ENCODE results near the gene OR5B21. TPM values are rescaled to one million over a fixed set of nuclear protein-coding genes. Genes with fewer than 3 reads are reported as not detected.

OR5B21 gene
- not detected in 2 replicates for total RNA-seq

DNA sequence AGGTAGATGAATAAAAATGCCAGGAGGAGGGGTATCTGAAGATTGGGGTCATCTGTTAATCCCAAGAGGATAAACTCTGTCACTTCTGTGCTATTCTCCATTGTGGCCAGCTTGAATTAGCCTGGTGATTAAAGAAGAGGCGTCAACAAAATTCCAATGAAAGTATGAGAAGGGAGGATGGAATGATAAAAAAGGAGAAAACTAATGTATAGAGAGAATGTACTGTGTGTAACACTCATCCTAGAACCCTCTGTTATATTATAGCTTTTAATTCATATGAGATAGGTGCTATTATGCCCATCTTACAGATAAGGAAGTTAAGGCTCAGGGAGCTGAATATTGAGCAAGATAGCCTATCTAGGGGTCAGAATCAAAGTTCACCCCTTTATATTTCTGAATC is at the start of gene OR5B21:
OR5B21 (minus strand) TSS at position 101 of the 400 bp plus-strand sequence; CDS start at position 101, 0 bp downstream.

Other genes starting within 250 kb of the OR5B21 start
- gene OR10W1, start 239.8 kb downstream of the OR5B21 start, total RNA-seq: not detected in 2 replicates
- not detected in 2 replicates for gene OR5B17, start 149.0 kb downstream of the OR5B21 start, total RNA-seq
- not detected in 2 replicates for gene OR5B3, start 101.2 kb downstream of the OR5B21 start, total RNA-seq
- not detected in 2 replicates for gene OR5B2, start 80.0 kb downstream of the OR5B21 start, total RNA-seq
- gene OR5B12, start 65.9 kb downstream of the OR5B21 start, total RNA-seq: not detected in 2 replicates
- gene LPXN, start 67.8 kb upstream of the OR5B21 start, total RNA-seq: 23.2 and 28.9 TPM in 2 replicates
- 35.2 and 42.9 TPM in 2 replicates for gene ZFP91, start 71.0 kb upstream of the OR5B21 start, total RNA-seq
- 0.19 and 0.23 TPM in 2 replicates for gene CNTF, start 114.6 kb upstream of the OR5B21 start, total RNA-seq
- not detected in 2 replicates for gene GLYAT, start 223.8 kb upstream of the OR5B21 start, total RNA-seq